Measurements from ENCODE around the gene FBXL16. TPM values are rescaled to one million over a fixed set of nuclear protein-coding genes. Genes with fewer than 3 reads are reported as not detected.

FBXL16 gene
- polyA plus RNA-seq, 6 donors from 2014 or later: 0.23 to 7.9 (median 0.56) TPM; not detected in 1

DNA sequence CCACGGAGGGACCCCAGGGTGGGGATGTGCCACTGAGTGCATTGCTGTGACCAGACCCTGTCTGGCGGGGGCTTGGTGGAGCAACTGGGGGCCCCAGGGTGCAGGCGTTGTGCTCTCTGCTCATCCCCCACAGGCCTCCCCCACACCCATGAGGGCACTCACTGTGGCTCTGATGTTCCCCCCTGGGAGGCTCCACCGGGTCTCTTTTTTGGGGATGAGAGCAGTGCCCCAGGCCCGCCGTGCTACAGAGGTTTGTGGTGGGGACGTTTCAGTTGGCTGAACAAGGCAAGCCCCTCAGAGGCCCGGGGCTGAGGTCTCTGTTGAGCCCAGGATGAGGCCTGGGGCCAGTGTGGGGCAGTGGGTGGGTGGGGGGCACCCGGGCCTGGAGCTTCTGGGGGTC, 18.1 kb upstream of the FBXL16 start:
- Mint-ChIP-seq H3K36me3 (no peaks in the 10 kb centered on the region), H3K4me1 (peaks cover 11 to 24% (median 14%) of the 10 kb centered on the region in 3 donors), H3K27ac (no peak overlapping the region), H3K27me3 (no peaks in the 10 kb centered on the region), H3K9me3 (no peaks in the 10 kb centered on the region), H3K4me3 (peak overlapping the region in 2 of 8 donors; percentile 65)
- no peak for ATAC-seq (ENCODE audit: low read depth in 2 of 2)
- DNase-seq: no peak

DNA sequence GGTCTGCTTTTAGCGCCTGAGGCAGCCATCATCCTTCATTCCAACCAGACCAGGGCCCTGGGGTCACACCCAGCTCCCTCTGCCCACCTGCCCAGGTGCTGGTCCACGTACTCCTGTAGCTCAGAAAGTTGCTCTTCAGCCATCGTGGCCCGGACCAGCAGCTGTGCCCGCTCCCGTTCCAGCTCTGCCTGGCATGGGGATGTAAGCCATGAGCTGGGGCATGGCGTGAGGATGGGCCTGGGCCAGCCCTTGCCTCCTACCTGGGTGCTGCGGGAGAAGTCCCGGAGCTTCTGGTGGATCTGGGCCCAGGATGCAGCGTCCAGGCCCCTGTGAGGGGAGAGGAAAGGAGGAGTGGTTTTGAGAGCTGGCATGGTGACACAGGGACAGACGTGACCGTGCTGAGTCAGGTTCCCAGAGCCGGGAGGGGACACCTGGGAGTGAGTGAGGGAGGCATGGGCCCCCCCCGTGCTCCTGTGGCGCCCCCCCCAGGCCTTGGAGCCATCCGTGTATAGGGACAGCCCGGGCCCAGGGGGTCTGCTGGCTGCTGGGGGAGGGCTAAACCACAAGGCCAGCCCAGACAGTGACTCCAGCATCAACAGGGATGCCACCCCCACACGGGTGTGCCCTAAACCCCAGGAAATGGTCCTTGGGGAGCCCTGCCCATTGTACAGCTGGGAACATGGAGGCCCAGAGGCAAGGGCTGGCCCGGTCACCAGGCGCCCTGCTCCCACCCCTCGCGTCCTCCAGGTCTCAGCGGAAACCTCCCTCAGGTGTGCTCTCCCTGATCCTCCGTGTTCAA, 17.4 kb upstream of the FBXL16 start:
- H3K9me3 Mint-ChIP-seq: no peaks in the 10 kb centered on the region
- no peaks in the 10 kb centered on the region for H3K36me3 Mint-ChIP-seq
- H3K27ac Mint-ChIP-seq: peak overlapping the region in 3 of 6 donors; percentile 13 to 68 (median 53)
- peaks cover 12 to 24% (median 14%) of the 10 kb centered on the region in 3 donors for H3K4me1 Mint-ChIP-seq
- DNase-seq (no peak), ATAC-seq (ENCODE audit: low read depth in 2 of 2) (no peak)
- H3K4me3 Mint-ChIP-seq: peak overlapping the region in 6 of 8 donors; percentile 6 to 66 (median 53)
- H3K27me3 Mint-ChIP-seq: no peaks in the 10 kb centered on the region

DNA sequence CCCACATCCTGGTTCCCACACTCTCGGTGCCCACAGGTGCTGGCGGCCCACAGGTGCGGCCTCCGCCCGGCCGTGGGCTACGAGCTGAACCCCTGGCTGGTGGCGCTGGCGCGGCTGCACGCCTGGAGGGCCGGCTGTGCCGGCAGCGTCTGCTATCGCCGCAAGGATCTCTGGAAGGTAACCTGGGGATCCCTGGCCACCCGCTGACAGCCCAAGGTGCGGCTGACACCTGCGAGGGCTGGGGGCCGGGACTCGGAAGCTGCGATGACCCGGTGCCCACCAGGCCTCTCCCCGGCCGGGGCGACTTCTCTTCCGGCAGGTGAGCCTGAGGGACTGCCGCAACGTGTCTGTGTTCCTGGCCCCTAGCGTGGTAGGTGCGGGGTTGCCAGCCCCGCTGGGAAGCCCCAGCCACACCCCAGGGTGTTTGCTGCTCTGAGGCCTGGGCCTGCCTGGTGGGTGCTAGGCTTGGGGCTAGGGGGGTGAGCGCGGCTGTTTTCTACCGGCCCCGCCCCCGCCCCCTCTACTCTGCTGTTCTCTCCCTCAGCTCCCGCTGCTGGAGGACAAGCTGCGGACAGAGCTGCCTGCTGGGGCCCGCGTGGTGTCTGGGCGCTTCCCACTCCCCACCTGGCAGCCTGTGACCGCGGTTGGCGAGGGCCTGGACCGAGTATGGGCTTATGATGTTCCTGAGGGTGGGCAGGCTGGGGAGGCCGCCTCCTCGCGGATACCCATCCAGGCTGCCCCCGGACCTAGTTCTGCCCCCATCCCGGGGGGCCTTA, 16.4 kb upstream of the FBXL16 start:
- Mint-ChIP-seq H3K4me3 (peak overlapping the region; percentile 25 to 75 (median 64)), H3K36me3 (no peaks in the 10 kb centered on the region), H3K27me3 (no peaks in the 10 kb centered on the region), H3K9me3 (no peaks in the 10 kb centered on the region), H3K27ac (peak overlapping the region in 1 of 6 donors; percentile 41), H3K4me1 (peaks cover 12 to 24% (median 14%) of the 10 kb centered on the region in 3 donors)
- DNase-seq (no peak), ATAC-seq (ENCODE audit: low read depth in 2 of 2) (no peak)

DNA sequence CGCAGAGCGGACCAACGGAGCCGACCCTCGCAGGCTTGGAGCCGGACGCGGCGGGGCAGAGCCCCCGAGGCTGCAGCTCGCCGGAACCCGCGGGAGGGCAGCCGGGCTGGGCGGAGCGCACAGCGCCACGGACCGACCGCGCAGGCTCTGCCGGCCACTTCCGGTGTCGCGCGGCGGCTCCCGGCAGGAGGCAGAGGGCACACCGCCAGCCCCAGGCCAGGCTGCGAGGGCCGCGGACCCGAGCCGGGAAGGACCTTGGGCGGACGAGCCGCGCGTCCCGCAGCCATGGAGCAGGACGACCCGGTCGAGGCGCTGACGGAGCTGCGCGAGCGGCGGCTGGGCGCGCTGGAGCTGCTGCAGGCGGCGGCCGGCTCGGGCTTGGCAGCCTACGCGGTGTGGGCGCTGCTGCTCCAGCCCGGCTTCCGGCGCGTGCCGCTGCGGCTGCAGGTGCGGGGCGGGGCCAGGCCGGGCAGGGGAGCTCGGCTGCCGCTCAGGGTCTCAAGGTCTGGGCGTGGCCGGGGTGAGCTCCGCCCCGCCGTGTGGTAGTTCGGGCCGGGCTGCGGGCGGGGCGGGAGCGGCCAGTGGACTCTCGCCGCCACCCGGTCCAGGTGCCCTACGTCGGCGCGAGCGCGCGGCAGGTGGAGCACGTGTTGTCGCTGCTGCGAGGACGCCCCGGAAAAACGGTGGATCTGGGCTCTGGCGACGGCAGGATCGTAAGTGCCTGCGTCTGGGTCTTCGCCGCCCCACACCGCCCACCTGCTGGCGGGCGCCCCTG, 15.6 kb upstream of the FBXL16 start, which contains the start of gene ANTKMT:
TSS of gene ANTKMT (plus strand) at position 157 of the 775 bp plus-strand sequence. CDS start at position 286, 129 bp downstream.
- H3K9me3 Mint-ChIP-seq: no peaks in the 10 kb centered on the region
- H3K4me1 Mint-ChIP-seq: peaks cover 12 to 28% (median 14%) of the 10 kb centered on the region in 3 donors
- DNase-seq: peak; percentile 84
- no peaks in the 10 kb centered on the region for H3K36me3 Mint-ChIP-seq
- ATAC-seq (ENCODE audit: low read depth in 2 of 2): peak; percentile 87 to 90
- peak within 1 kb of the TSS; percentile 78 to 92 (median 88) for H3K4me3 Mint-ChIP-seq
- H3K27me3 Mint-ChIP-seq: peaks cover 0 to 5% (median 0%) of the 10 kb centered on the region in 3 donors
- H3K27ac Mint-ChIP-seq: peak within 1 kb of the TSS; percentile 33 to 92 (median 68)

DNA sequence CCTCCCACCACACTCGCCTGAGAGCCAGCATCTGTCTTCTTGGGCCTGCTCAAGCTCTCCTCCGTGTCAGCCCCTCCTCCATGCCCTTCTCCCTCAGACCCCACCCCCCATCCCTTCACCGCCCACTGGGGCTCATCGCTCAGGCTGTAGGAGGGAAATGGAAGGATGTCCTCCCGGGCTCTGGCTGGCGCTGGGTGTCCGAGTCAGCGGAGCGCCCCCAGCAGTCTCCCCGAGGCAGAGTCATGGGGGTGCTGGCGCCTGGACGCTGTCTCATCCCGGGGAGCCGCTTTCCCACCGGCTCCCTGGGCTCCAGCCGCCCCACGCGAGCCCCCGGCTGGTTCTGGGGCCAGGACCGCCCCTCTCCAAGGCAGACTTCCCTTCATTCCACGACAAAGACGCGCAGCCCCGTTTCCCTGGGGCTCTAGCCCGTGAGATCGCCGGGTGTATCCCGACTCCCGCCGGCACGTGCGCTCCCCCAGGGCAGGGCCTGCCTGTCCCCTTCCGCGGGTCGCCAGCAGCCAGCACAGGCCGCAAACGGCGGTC, 14.9 kb upstream of the FBXL16 start:
- Mint-ChIP-seq H3K27me3 (peaks cover 0 to 6% (median 0%) of the 10 kb centered on the region in 3 donors), H3K4me1 (peaks cover 12 to 24% (median 14%) of the 10 kb centered on the region in 3 donors), H3K9me3 (no peaks in the 10 kb centered on the region), H3K4me3 (peak overlapping the region; percentile 78 to 92 (median 88)), H3K27ac (peak overlapping the region in 5 of 6 donors; percentile 33 to 92 (median 76)), H3K36me3 (no peaks in the 10 kb centered on the region)
- DNase-seq (peak; percentile 30), ATAC-seq (ENCODE audit: low read depth in 2 of 2) (peak; percentile 6 to 7)

DNA sequence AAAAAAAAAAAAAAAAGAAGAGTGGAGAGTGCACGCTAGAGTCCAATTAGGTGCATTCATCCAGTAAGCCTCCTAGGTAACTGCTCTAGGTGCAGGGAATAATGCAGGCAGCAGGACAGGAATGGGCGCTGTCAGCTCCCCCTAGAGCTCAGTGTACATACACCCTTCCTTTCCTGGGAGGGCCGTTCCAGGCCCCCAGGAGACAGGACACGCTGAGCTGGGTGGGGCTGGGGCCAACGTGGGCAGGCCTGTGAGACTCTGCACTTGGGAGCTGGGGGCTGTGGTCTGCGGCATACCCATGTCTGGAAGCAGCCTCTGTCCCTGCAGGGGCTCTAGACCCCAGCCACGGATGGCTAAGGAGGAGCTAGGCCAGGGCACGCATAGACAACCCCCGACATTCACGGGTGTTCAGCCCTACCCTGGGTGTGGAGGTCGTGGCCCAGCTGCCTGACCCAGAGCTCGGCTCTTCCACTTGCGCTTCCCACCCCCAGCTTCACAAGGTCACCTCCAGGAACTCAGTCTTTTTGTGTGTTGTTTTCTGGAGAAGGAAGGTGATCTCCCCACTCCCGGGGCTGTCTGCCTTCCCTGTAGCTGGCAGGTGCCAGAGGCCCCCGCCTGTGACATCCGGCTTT, 14.3 kb upstream of the FBXL16 start:
- DNase-seq (no peak), ATAC-seq (ENCODE audit: low read depth in 2 of 2) (no peak)
- Mint-ChIP-seq H3K4me3 (peak overlapping the region; percentile 78 to 92 (median 88)), H3K9me3 (no peaks in the 10 kb centered on the region), H3K27ac (peak overlapping the region in 5 of 6 donors; percentile 33 to 92 (median 76)), H3K27me3 (peaks cover 0 to 6% (median 0%) of the 10 kb centered on the region in 3 donors), H3K36me3 (no peaks in the 10 kb centered on the region), H3K4me1 (peaks cover 12 to 24% (median 14%) of the 10 kb centered on the region in 3 donors)

DNA sequence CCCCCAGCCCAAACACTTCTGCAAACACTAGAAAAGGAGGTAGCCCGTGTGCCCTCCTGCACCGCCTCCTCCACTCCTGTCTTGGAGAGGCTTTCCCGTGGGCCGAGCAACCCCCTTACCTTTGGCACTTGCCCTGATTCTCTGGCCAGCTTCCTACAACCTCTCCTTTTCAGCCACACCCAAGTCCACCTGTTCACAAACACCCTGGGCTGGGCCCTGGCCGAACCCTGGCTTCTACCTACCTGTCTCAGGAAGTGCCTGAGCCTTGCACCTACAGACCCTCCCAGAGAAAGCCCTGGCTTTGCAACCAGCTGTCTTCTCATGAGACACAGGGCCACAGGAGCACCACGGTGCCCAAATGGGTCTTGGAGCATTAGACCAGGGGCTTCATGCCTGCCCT, 13.3 kb upstream of the FBXL16 start:
- Mint-ChIP-seq H3K4me3 (peak overlapping the region in 6 of 8 donors; percentile 16 to 90 (median 38)), H3K27me3 (peaks cover 0 to 13% (median 2%) of the 10 kb centered on the region in 3 donors), H3K4me1 (peaks cover 12 to 24% (median 14%) of the 10 kb centered on the region in 3 donors)

DNA sequence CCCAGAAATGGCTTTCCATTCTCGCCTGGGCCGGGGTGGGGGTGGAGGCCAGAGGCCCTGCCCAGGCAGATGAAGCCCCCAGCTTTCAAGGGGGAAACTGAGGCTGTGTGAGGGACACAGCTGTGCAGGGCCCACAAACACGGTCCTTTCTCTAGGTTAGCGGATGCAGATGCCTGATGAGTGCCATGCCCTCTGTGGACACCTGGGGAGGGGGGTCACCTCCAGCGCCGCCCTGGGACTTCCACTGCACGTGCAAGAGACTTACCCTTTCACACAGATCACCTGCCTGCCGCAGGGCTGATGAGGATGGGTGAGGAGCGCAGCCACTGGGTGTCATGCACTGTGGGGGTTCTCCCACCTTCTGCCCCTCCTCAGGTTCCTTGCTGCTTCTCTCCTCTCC, 12.8 kb upstream of the FBXL16 start:
- no peaks in the 10 kb centered on the region for H3K36me3 Mint-ChIP-seq
- H3K9me3 Mint-ChIP-seq: no peaks in the 10 kb centered on the region
- ATAC-seq (ENCODE audit: low read depth in 2 of 2): no peak

More for the DNA sequence above, 13.3 kb upstream of the FBXL16 start:
- Mint-ChIP-seq H3K36me3 (no peaks in the 10 kb centered on the region), H3K9me3 (no peaks in the 10 kb centered on the region), H3K27ac (peak overlapping the region in 2 of 6 donors; percentile 65 to 87)
- no peak for DNase-seq
- ATAC-seq (ENCODE audit: low read depth in 2 of 2): no peak

DNA sequence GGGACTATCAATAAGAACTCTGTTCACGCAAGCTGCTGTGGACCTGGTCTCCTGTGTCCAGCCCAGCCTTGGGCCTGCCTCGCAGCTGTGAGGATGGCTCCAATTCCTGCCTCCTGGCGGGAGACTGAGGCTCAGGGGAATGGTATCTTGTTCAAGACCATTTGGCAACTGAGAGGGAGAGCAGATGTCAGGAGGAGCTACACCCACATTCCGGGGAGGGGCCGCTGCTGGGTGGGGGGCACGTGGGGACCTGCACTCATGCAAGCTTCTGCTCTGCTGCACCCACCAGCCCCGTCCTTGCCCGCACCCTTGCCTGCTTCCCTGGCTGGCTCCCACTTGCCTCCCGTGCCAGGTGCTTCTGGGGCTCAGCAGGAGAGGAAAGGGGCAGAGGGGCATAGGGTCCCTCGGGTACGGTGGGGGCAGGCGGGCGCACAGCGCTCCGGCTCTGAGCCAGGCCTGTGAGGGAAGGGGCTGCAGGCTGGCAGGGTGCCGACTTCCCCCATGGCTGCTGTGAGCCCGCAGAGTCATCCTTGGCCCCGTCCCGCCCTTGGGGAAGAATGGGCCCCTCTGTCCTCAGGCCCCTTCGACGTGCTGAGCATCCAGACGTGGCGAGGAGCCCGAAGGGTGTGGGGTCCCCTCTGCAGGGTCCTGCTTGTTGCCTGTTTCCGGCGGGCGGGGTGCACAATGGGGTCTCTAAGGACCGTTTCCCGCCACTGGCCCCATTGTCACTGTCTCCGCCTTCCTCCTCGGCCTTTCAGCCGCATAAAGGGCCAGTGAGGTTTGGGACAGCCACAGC, 12.0 kb upstream of the FBXL16 start:
- H3K27me3 Mint-ChIP-seq: peaks cover 0 to 18% (median 6%) of the 10 kb centered on the region in 3 donors
- DNase-seq (no peak), ATAC-seq (ENCODE audit: low read depth in 2 of 2) (no peak)
- no peaks in the 10 kb centered on the region for H3K36me3 Mint-ChIP-seq
- H3K9me3 Mint-ChIP-seq: no peaks in the 10 kb centered on the region
- peaks cover 10 to 24% (median 15%) of the 10 kb centered on the region in 3 donors for H3K4me1 Mint-ChIP-seq
- no peak overlapping the region for H3K4me3 Mint-ChIP-seq
- no peak overlapping the region for H3K27ac Mint-ChIP-seq

More for the DNA sequence above, 12.8 kb upstream of the FBXL16 start:
- H3K27ac Mint-ChIP-seq: no peak overlapping the region
- H3K4me3 Mint-ChIP-seq: peak overlapping the region in 3 of 8 donors; percentile 6 to 90 (median 12)
- peaks cover 0 to 15% (median 3%) of the 10 kb centered on the region in 3 donors for H3K27me3 Mint-ChIP-seq
- peaks cover 12 to 24% (median 14%) of the 10 kb centered on the region in 3 donors for H3K4me1 Mint-ChIP-seq
- DNase-seq: no peak

DNA sequence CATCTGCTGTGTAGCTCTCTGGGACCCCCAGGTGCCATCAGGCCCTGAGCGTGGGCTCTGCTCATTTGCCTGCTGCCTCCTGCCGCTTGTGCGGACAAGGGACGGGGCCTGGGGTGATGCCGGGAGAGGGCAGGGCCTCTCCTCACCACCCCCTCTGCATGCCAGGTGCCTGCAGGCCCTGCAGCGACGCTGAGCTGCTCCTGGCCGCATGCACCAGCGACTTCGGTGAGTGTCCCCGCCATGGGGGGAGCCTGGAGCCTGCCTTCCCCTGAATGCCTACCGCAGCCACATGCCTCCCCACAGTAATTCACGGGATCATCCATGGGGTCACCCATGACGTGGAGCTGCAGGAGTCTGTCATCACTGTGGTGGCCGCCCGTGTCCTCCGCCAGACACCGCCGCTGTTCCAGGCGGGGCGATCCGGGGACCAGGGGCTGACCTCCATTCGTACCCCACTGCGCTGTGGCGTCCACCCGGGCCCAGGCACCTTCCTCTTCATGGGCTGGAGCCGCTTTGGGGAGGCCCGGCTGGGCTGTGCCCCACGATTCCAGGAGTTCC, 11.2 kb upstream of the FBXL16 start:
- peak overlapping the region in 2 of 8 donors; percentile 68 to 71 for H3K4me3 Mint-ChIP-seq
- no peaks in the 10 kb centered on the region for H3K9me3 Mint-ChIP-seq
- peaks cover 10 to 24% (median 17%) of the 10 kb centered on the region in 3 donors for H3K4me1 Mint-ChIP-seq
- H3K27ac Mint-ChIP-seq: no peak overlapping the region
- ATAC-seq (ENCODE audit: low read depth in 2 of 2) (no peak), DNase-seq (no peak)
- no peaks in the 10 kb centered on the region for H3K36me3 Mint-ChIP-seq
- H3K27me3 Mint-ChIP-seq: peaks cover 0 to 20% (median 7%) of the 10 kb centered on the region in 3 donors

DNA sequence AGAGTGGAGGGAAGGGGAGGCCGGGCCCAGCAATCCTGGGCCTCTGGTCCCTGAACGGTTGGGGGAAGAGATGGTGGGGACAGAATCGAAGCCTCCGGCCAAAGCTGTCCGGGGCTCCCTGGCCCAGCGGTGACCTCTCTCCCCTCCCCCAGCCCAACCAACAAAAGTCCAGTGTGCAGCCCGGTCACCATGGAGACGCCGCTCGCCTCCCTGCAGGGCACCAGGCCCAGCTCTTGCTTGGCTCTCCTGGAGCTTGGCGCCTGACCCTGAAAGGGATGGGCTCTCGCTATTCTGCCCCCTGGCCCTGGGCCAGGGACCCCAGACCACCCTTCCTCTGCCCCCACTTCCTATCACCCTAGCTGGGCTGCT, 10.6 kb upstream of the FBXL16 start:
- DNase-seq: no peak
- Mint-ChIP-seq H3K27me3 (peaks cover 0 to 25% (median 7%) of the 10 kb centered on the region in 3 donors), H3K4me3 (peak overlapping the region; percentile 51 to 77 (median 70)), H3K27ac (peak overlapping the region in 1 of 6 donors; percentile 68), H3K9me3 (no peaks in the 10 kb centered on the region), H3K36me3 (no peaks in the 10 kb centered on the region), H3K4me1 (peaks cover 10 to 24% (median 18%) of the 10 kb centered on the region in 3 donors)
- ATAC-seq (ENCODE audit: low read depth in 2 of 2): no peak

Data from naive B cell (primary cell).